HepG2 (cell line): ENCODE data around the gene LHX1. TPM values are rescaled to one million over a fixed set of nuclear protein-coding genes. Genes with fewer than 3 reads are reported as not detected.

ENCODE experiments used
- JUN ChIP-seq: sonication (generic); formaldehyde crosslinking; IDR thresholded peaks from 2 replicates; pipeline ENCODE4 v1.4.0; 2020; ENCODE audit warnings: mild to moderate bottlenecking, missing genetic modification reagents
- SRY ChIP-seq: sonication (generic); formaldehyde crosslinking; IDR thresholded peaks from 2 replicates; pipeline ENCODE4 v1.8.0; 2022; ENCODE audit warnings: mild to moderate bottlenecking, missing genetic modification reagents
- TBX3 ChIP-seq: fragments of 450-650 bp; IDR thresholded peaks from 2 replicates; pipeline ENCODE4 v1.6.1; 2017; ENCODE audit warnings: antibody characterized with exemption, mild to moderate bottlenecking, inconsistent platforms, borderline replicate concordance
- ZNF234 ChIP-seq: sonication (generic); formaldehyde crosslinking; conservative IDR thresholded peaks from 2 replicates; pipeline ENCODE4 v1.5.1; 2020; ENCODE audit warnings: mild to moderate bottlenecking, missing genetic modification reagents
- ZNF235 ChIP-seq: sonication (generic); formaldehyde crosslinking; IDR thresholded peaks from 2 replicates; pipeline ENCODE4 v1.8.1; 2023; ENCODE audit warnings: mild to moderate bottlenecking, missing genetic modification reagents, borderline replicate concordance
- ZNF350 ChIP-seq: sonication (generic); formaldehyde crosslinking; IDR thresholded peaks from 2 replicates; pipeline ENCODE4 v1.4.0; 2020; ENCODE audit warnings: mild to moderate bottlenecking, low read depth, missing genetic modification reagents, borderline replicate concordance
- ZNF451 ChIP-seq: sonication (generic); formaldehyde crosslinking; IDR thresholded peaks from 2 replicates; pipeline ENCODE4 v1.5.0; 2020; ENCODE audit warnings: mild to moderate bottlenecking, missing genetic modification reagents
- ZNF75D ChIP-seq: sonication (generic); formaldehyde crosslinking; IDR thresholded peaks from 2 replicates; pipeline ENCODE4 v1.8.1; 2023; ENCODE audit warnings: missing genetic modification reagents, mild to moderate bottlenecking, borderline replicate concordance
- polyA plus RNA-seq, 8 experiments: library from polyadenylated mRNA; depleted of rRNA in 3 of 8; stranded (reverse) in 7 of 8; unstranded in 1 of 8; fragments of >200 nt; fragmentation: Illumina TruSeq in 4 of 8; extraction: Trizol in 4 of 8; gene quantifications; 2 replicates each; pipeline versions ENCODE4 v1.2.1 to v1.2.3, GENCODE V29; 2011 to 2016; ENCODE audit warnings: low read depth in 4 of 8, missing spikeins in 1 of 8, mixed read lengths in 1 of 8; ENCODE audit not compliant: insufficient read depth in 1 of 8
- total RNA-seq, 5 experiments: library from RNA; depleted of rRNA; stranded (reverse); fragments of >200 nt; fragmentation: Illumina TruSeq; extraction: Trizol; gene quantifications; 2 replicates each; pipeline ENCODE4 v1.2.3, GENCODE V29; 2016; ENCODE audit warnings: low read depth in 1 of 5
- TF ChIP-seq, protein P1 (sequence below): sonication (generic); formaldehyde crosslinking; IDR thresholded peaks from 2 replicates; pipeline ENCODE4 v1.8.1; 2023; ENCODE audit warnings: mild to moderate bottlenecking, moderate library complexity, missing genetic modification reagents
- TF ChIP-seq, protein P2 (sequence below): sonication (generic); formaldehyde crosslinking; IDR thresholded peaks from 2 replicates; pipeline ENCODE4 v1.4.0; 2020; ENCODE audit warnings: missing genetic modification reagents
- TF ChIP-seq, protein P3 (sequence below): sonication (generic); formaldehyde crosslinking; IDR thresholded peaks from 2 replicates; pipeline ENCODE4 v1.8.1; 2023; ENCODE audit warnings: missing genetic modification reagents, mild to moderate bottlenecking, borderline replicate concordance
- TF ChIP-seq, protein P4 (sequence below): sonication (generic); formaldehyde crosslinking; IDR thresholded peaks from 2 replicates; pipeline ENCODE4 v1.4.0; 2020; ENCODE audit warnings: missing genetic modification reagents
- TF ChIP-seq, protein P5 (sequence below), 2 experiments: fragments of 450-650 bp in 1 of 2; sonication (generic) in 1 of 2; formaldehyde crosslinking; IDR thresholded peaks; 2 replicates each; pipeline versions ENCODE4 v1.5.0 to v1.8.0; 2020 to 2022; ENCODE audit warnings: mild to moderate bottlenecking in 1 of 2, missing genetic modification reagents in 1 of 2
- TF ChIP-seq, protein P6 (sequence below): sonication (generic); formaldehyde crosslinking; IDR thresholded peaks from 2 replicates; pipeline ENCODE4 v1.4.0; 2020; ENCODE audit warnings: low read depth, mild to moderate bottlenecking, missing genetic modification reagents

LHX1 gene
- total and polyA plus RNA-seq, 2 of the 13 experiments (the other 11 are each of a cell fraction or from before 2014, with no cell fraction given) = not detected

DNA sequence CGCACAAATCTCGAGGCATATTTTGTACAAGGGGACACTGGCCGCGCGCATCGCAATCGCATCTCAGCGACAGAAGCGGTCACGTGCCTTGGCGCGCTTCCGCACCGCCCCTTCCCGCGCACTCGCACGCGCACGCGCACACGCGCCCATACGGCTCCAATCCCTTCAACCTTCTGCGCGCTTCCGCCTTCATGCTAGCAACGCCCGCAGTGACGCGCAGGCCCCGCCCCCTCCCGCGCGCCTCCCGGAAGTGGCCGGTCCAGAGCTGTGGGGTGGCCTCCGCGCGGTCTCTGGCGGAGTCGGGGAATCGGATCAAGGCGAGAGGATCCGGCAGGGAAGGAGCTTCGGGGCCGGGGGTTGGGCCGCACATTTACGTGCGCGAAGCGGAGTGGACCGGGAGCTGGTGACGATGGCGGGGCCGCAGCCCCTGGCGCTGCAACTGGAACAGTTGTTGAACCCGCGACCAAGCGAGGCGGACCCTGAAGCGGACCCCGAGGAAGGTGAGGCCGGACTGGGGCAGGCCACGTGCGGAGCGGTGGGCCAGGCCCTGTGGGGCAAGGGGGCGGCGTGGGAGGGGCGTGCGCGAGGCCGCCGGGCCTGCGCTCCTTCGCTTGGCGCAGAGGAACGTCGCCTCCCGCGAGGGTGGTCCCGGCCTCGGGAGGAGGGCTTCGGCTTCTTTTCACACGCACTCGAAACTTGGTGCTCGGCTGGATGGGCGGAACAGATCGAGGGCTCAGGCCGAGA lies 11.6 kb downstream of the LHX1 start, which contains the start of gene AATF (continued):
- TF ChIP-seq TBX3 (no peak), ZNF350 (CRISPR knock-in tag) (peak; percentile 93), ZNF451 (CRISPR knock-in tag) (peak; percentile 100), ZNF75D (CRISPR knock-in tag) (peak; percentile 69), ZNF234 (CRISPR knock-in tag) (peak; percentile 97), JUN (peak; percentile 77; the same call in 1 of the 2 replicates), SRY (CRISPR knock-in tag) (peak; percentile 99), ZNF235 (peak; percentile 87; the same call in 1 of the 2 replicates)
- TF ChIP-seq, protein P1, sequence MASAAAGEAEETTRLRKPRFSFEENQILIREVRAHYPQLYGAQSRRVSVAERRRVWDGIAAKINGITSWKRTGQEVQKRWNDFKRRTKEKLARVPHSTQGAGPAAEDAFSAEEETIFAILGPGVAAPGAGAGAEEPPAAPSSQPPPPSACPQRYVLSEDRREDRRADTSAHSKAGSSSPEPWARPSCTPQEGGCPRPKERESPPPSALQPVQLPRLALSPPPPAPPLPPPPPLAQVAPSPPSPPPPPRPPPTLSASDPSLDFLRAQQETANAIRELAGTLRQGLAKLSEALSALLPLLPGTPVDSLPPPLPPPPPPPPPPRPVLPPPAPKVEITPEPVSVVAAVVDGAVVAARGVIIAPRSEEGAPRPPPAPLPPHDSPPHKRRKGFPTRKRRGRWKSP (CRISPR knock-in tag) = peak; percentile 99
- TF ChIP-seq, protein P2, sequence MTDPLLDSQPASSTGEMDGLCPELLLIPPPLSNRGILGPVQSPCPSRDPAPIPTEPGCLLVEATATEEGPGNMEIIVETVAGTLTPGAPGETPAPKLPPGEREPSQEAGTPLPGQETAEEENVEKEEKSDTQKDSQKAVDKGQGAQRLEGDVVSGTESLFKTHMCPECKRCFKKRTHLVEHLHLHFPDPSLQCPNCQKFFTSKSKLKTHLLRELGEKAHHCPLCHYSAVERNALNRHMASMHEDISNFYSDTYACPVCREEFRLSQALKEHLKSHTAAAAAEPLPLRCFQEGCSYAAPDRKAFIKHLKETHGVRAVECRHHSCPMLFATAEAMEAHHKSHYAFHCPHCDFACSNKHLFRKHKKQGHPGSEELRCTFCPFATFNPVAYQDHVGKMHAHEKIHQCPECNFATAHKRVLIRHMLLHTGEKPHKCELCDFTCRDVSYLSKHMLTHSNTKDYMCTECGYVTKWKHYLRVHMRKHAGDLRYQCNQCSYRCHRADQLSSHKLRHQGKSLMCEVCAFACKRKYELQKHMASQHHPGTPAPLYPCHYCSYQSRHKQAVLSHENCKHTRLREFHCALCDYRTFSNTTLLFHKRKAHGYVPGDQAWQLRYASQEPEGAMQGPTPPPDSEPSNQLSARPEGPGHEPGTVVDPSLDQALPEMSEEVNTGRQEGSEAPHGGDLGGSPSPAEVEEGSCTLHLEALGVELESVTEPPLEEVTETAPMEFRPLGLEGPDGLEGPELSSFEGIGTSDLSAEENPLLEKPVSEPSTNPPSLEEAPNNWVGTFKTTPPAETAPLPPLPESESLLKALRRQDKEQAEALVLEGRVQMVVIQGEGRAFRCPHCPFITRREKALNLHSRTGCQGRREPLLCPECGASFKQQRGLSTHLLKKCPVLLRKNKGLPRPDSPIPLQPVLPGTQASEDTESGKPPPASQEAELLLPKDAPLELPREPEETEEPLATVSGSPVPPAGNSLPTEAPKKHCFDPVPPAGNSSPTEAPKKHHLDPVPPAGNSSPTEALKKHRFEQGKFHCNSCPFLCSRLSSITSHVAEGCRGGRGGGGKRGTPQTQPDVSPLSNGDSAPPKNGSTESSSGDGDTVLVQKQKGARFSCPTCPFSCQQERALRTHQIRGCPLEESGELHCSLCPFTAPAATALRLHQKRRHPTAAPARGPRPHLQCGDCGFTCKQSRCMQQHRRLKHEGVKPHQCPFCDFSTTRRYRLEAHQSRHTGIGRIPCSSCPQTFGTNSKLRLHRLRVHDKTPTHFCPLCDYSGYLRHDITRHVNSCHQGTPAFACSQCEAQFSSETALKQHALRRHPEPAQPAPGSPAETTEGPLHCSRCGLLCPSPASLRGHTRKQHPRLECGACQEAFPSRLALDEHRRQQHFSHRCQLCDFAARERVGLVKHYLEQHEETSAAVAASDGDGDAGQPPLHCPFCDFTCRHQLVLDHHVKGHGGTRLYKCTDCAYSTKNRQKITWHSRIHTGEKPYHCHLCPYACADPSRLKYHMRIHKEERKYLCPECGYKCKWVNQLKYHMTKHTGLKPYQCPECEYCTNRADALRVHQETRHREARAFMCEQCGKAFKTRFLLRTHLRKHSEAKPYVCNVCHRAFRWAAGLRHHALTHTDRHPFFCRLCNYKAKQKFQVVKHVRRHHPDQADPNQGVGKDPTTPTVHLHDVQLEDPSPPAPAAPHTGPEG (CRISPR knock-in tag) = peak; percentile 97
- TF ChIP-seq, protein P3, sequence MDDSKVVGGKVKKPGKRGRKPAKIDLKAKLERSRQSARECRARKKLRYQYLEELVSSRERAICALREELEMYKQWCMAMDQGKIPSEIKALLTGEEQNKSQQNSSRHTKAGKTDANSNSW (CRISPR knock-in tag) = peak; percentile 99
- TF ChIP-seq, protein P4, sequence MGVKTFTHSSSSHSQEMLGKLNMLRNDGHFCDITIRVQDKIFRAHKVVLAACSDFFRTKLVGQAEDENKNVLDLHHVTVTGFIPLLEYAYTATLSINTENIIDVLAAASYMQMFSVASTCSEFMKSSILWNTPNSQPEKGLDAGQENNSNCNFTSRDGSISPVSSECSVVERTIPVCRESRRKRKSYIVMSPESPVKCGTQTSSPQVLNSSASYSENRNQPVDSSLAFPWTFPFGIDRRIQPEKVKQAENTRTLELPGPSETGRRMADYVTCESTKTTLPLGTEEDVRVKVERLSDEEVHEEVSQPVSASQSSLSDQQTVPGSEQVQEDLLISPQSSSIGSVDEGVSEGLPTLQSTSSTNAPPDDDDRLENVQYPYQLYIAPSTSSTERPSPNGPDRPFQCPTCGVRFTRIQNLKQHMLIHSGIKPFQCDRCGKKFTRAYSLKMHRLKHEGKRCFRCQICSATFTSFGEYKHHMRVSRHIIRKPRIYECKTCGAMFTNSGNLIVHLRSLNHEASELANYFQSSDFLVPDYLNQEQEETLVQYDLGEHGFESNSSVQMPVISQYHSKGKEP (CRISPR knock-in tag) = peak; percentile 98
- TF ChIP-seq, protein P5, sequence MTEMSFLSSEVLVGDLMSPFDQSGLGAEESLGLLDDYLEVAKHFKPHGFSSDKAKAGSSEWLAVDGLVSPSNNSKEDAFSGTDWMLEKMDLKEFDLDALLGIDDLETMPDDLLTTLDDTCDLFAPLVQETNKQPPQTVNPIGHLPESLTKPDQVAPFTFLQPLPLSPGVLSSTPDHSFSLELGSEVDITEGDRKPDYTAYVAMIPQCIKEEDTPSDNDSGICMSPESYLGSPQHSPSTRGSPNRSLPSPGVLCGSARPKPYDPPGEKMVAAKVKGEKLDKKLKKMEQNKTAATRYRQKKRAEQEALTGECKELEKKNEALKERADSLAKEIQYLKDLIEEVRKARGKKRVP (CRISPR knock-in tag; IDR thresholded peaks at IDR 0.05) = peak in 1 of 2 experiments; percentile 86; a peak in 2 of 4 replicates
- TF ChIP-seq, protein P6, sequence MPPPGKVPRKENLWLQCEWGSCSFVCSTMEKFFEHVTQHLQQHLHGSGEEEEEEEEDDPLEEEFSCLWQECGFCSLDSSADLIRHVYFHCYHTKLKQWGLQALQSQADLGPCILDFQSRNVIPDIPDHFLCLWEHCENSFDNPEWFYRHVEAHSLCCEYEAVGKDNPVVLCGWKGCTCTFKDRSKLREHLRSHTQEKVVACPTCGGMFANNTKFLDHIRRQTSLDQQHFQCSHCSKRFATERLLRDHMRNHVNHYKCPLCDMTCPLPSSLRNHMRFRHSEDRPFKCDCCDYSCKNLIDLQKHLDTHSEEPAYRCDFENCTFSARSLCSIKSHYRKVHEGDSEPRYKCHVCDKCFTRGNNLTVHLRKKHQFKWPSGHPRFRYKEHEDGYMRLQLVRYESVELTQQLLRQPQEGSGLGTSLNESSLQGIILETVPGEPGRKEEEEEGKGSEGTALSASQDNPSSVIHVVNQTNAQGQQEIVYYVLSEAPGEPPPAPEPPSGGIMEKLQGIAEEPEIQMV (CRISPR knock-in tag) = peak; percentile 88
